HEK293 (cell line): ENCODE measurements around the gene RALY.

ENCODE experiments used
- CTCF ChIA-PET: fragments of 350-600 bp; formaldehyde crosslinking; extraction: SDS; loops from one replicate; lab custom pipeline; 2021; ENCODE audit warnings: antibody characterized with exemption; lab: Yijun Ruan, JAX
- POLR2A ChIA-PET: fragments of 300-600 bp; formaldehyde crosslinking; extraction: SDS; loops from one replicate; lab custom pipeline; 2020; ENCODE audit warnings: antibody characterized with exemption, inconsistent platforms; lab: Yijun Ruan, JAX
- H3K27ac ChIP-seq: fragments of 200-500 bp; sonication (Bioruptor generic); 2 replicates; pipeline ENCODE4 v1.5.1; 2014; ENCODE audit warnings: low read depth, low read length, control low read depth, inconsistent platforms; ENCODE audit errors: extremely low read depth
- H3K36me3 ChIP-seq, 2 experiments: fragments of 200-500 bp in 1 of 2; sonication (Bioruptor generic) in 1 of 2; 1 replicate in 1 of 2; 2 replicates in 1 of 2; pipeline ENCODE4 v1.5.1; 2014 to 2017; ENCODE audit warnings: inconsistent platforms in 2 of 2, low read length in 2 of 2; ENCODE audit not compliant: control insufficient read depth in 2 of 2, insufficient read depth in 1 of 2
- H3K4me1 ChIP-seq: fragments of 200-500 bp; sonication (Bioruptor generic); 2 replicates; pipeline ENCODE4 v1.5.1; 2014; ENCODE audit warnings: mild to moderate bottlenecking, low read length, inconsistent platforms; ENCODE audit not compliant: control insufficient read depth, insufficient read depth
- H3K4me3 ChIP-seq: 2 replicates; pipeline ENCODE4 v1.5.1; 2011; ENCODE audit warnings: low read depth, mild to moderate bottlenecking, control low read depth, low read length, moderate library complexity
- H3K9me3 ChIP-seq: fragments of 200-500 bp; sonication (Bioruptor generic); 2 replicates; pipeline ENCODE4 v1.5.1; 2014; ENCODE audit warnings: low read depth, low read length, inconsistent platforms; ENCODE audit not compliant: control insufficient read depth, insufficient read depth
- EGR2 ChIP-seq: fragments of 450-650 bp; formaldehyde crosslinking; IDR thresholded peaks from 2 replicates; pipeline ENCODE4 v1.5.1; 2016; ENCODE audit warnings: low read depth, missing biosample characterization, missing genetic modification characterization
- FEZF1 ChIP-seq: fragments of 450-650 bp; formaldehyde crosslinking; IDR thresholded peaks from 2 replicates; pipeline ENCODE4 v1.5.1; 2016; ENCODE audit warnings: missing biosample characterization, missing genetic modification characterization
- GLIS1 ChIP-seq: fragments of 450-650 bp; formaldehyde crosslinking; IDR thresholded peaks from 2 replicates; pipeline ENCODE4 v1.5.1; 2016; ENCODE audit warnings: missing biosample characterization, missing genetic modification characterization
- MYNN ChIP-seq: fragments of 450-650 bp; formaldehyde crosslinking; IDR thresholded peaks from 2 replicates; pipeline ENCODE4 v1.5.1; 2016; ENCODE audit warnings: missing biosample characterization, missing genetic modification characterization, borderline replicate concordance
- OSR2 ChIP-seq: fragments of 450-650 bp; formaldehyde crosslinking; IDR thresholded peaks from 2 replicates; pipeline ENCODE4 v1.5.1; 2016; ENCODE audit warnings: missing biosample characterization, missing genetic modification characterization
- SP2 ChIP-seq: fragments of 450-650 bp; formaldehyde crosslinking; IDR thresholded peaks from 2 replicates; pipeline ENCODE4 v1.5.1; 2016; ENCODE audit warnings: missing biosample characterization, missing genetic modification characterization
- ZEB2 ChIP-seq: fragments of 450-650 bp; formaldehyde crosslinking; IDR thresholded peaks from 2 replicates; pipeline ENCODE4 v1.5.1; 2016; ENCODE audit warnings: missing biosample characterization, missing genetic modification characterization
- ZNF175 ChIP-seq: fragments of 450-650 bp; formaldehyde crosslinking; IDR thresholded peaks from 2 replicates; pipeline ENCODE4 v1.5.1; 2016; ENCODE audit warnings: missing biosample characterization, missing genetic modification characterization
- ZNF18 ChIP-seq: fragments of 450-650 bp; formaldehyde crosslinking; IDR thresholded peaks from 2 replicates; pipeline ENCODE4 v1.5.1; 2016; ENCODE audit warnings: missing biosample characterization, missing genetic modification characterization
- ZNF23 ChIP-seq: fragments of 450-650 bp; formaldehyde crosslinking; IDR thresholded peaks from 2 replicates; pipeline ENCODE4 v1.5.1; 2016; ENCODE audit warnings: missing biosample characterization, missing genetic modification characterization, borderline replicate concordance
- ZNF239 ChIP-seq: fragments of 450-650 bp; formaldehyde crosslinking; IDR thresholded peaks from 2 replicates; pipeline ENCODE4 v1.5.1; 2016; ENCODE audit warnings: missing biosample characterization, missing genetic modification characterization
- ZNF274 ChIP-seq, 2 experiments: fragments of 200-500 bp in 1 of 2; fragments of 450-650 bp in 1 of 2; sonication (Bioruptor generic) in 1 of 2; formaldehyde crosslinking in 1 of 2; IDR thresholded peaks; 2 replicates each; pipeline versions ENCODE4 v1.5.1 to v1.6.1; 2014 to 2016; ENCODE audit warnings: borderline replicate concordance in 1 of 2, inconsistent platforms in 1 of 2, low read length in 1 of 2, missing biosample characterization in 1 of 2, missing genetic modification characterization in 1 of 2
- ZNF311 ChIP-seq: fragments of 450-650 bp; formaldehyde crosslinking; IDR thresholded peaks from 2 replicates; pipeline ENCODE4 v1.5.1; 2017; ENCODE audit warnings: missing biosample characterization, missing genetic modification characterization, borderline replicate concordance
- ZNF366 ChIP-seq: fragments of 450-650 bp; formaldehyde crosslinking; conservative IDR thresholded peaks from 2 replicates; pipeline ENCODE4 v1.5.1; 2016; ENCODE audit warnings: missing biosample characterization, missing genetic modification characterization
- ZNF404 ChIP-seq: fragments of 450-650 bp; formaldehyde crosslinking; IDR thresholded peaks from 2 replicates; pipeline ENCODE4 v1.5.1; 2017; ENCODE audit warnings: missing biosample characterization, missing genetic modification characterization
- ZNF48 ChIP-seq: fragments of 450-650 bp; formaldehyde crosslinking; IDR thresholded peaks from 2 replicates; pipeline ENCODE4 v1.5.1; 2016; ENCODE audit warnings: missing biosample characterization, missing genetic modification characterization
- ZNF530 ChIP-seq: fragments of 450-650 bp; formaldehyde crosslinking; IDR thresholded peaks from 2 replicates; pipeline ENCODE4 v1.5.1; 2016; ENCODE audit warnings: low read depth, missing biosample characterization, missing genetic modification characterization
- ZNF558 ChIP-seq: fragments of 450-650 bp; formaldehyde crosslinking; IDR thresholded peaks from 2 replicates; pipeline ENCODE4 v1.5.1; 2016; ENCODE audit warnings: missing biosample characterization, missing genetic modification characterization
- ZNF571 ChIP-seq: fragments of 450-650 bp; formaldehyde crosslinking; IDR thresholded peaks from 2 replicates; pipeline ENCODE4 v1.5.0; 2017; ENCODE audit warnings: missing biosample characterization, missing genetic modification characterization
- ZNF596 ChIP-seq: fragments of 450-650 bp; IDR thresholded peaks from 2 replicates; pipeline ENCODE4 v1.5.0; 2018; ENCODE audit warnings: missing biosample characterization, mild to moderate bottlenecking, missing genetic modification characterization, moderate library complexity
- ZNF610 ChIP-seq: fragments of 450-650 bp; formaldehyde crosslinking; IDR thresholded peaks from 2 replicates; pipeline ENCODE4 v1.5.1; 2016; ENCODE audit warnings: missing biosample characterization, missing genetic modification characterization, borderline replicate concordance
- ZNF621 ChIP-seq: fragments of 450-650 bp; formaldehyde crosslinking; IDR thresholded peaks from 2 replicates; pipeline ENCODE4 v1.5.1; 2017; ENCODE audit warnings: missing biosample characterization, missing genetic modification characterization
- ZNF658 ChIP-seq: fragments of 450-650 bp; formaldehyde crosslinking; IDR thresholded peaks from 2 replicates; pipeline ENCODE4; 2016; ENCODE audit warnings: missing biosample characterization, missing genetic modification characterization
- TF ChIP-seq, protein P1 (sequence below): fragments of 450-650 bp; formaldehyde crosslinking; IDR thresholded peaks from 2 replicates; pipeline ENCODE4 v1.5.1; 2016; ENCODE audit warnings: missing biosample characterization, missing genetic modification characterization
- TF ChIP-seq, protein P2 (sequence below): fragments of 450-650 bp; formaldehyde crosslinking; optimal IDR thresholded peaks from 2 replicates; pipeline ENCODE3; 2016; ENCODE audit warnings: missing biosample characterization, mild to moderate bottlenecking, missing genetic modification characterization

The RALY gene

DNA sequence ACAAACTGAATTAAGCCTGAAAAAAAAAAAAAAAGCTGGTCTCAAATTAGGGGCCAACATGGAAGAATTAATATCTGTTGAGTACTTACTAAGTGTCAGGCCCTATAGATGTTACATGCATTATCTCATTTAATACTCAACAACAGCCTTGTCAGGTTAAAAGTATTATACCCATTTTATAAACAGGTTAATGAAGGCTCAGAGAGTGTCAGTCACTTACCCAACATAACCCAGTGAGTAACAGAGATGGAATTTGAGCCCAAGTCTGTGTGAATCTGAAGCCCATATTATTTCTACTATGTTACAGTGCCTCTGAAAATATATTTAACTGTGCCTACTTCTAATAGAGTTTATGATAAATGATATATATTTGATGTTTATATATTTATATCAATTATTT is 129.6 kb downstream of the RALY start:
- Histone ChIP-seq H3K4me1 (no peaks in the 10 kb centered on the region), H3K9me3 (no peaks in the 10 kb centered on the region), H3K4me3 (no peak overlapping the region), H3K36me3 (no peaks in the 10 kb centered on the region), H3K27ac (no peak overlapping the region)
- ChIA-PET CTCF (interaction anchor here (0.7 to 1.3 kb wide), 3 partner anchors 11 to 487 kb away, joined by 3 to 5 read pairs (median 4); partner anchors contain the start of gene EIF2S2), POLR2A (interaction anchor here (1.2 kb wide), 1 partner anchor 11 kb away, joined by 4 read pairs; the partner anchor contains the start of gene EIF2S2)
- TF ChIP-seq GLIS1 (tag by site-specific recombination) (no peak), EGR2 (tag by site-specific recombination) (no peak), ZNF23 (tag by site-specific recombination) (no peak), OSR2 (no peak), ZNF18 (no peak), ZNF558 (tag by site-specific recombination) (no peak), MYNN (tag by site-specific recombination) (no peak), ZNF530 (tag by site-specific recombination) (no peak), FEZF1 (tag by site-specific recombination) (no peak), ZNF175 (tag by site-specific recombination) (no peak), ZNF658 (tag by site-specific recombination) (no peak)
- TF ChIP-seq, protein P1, sequence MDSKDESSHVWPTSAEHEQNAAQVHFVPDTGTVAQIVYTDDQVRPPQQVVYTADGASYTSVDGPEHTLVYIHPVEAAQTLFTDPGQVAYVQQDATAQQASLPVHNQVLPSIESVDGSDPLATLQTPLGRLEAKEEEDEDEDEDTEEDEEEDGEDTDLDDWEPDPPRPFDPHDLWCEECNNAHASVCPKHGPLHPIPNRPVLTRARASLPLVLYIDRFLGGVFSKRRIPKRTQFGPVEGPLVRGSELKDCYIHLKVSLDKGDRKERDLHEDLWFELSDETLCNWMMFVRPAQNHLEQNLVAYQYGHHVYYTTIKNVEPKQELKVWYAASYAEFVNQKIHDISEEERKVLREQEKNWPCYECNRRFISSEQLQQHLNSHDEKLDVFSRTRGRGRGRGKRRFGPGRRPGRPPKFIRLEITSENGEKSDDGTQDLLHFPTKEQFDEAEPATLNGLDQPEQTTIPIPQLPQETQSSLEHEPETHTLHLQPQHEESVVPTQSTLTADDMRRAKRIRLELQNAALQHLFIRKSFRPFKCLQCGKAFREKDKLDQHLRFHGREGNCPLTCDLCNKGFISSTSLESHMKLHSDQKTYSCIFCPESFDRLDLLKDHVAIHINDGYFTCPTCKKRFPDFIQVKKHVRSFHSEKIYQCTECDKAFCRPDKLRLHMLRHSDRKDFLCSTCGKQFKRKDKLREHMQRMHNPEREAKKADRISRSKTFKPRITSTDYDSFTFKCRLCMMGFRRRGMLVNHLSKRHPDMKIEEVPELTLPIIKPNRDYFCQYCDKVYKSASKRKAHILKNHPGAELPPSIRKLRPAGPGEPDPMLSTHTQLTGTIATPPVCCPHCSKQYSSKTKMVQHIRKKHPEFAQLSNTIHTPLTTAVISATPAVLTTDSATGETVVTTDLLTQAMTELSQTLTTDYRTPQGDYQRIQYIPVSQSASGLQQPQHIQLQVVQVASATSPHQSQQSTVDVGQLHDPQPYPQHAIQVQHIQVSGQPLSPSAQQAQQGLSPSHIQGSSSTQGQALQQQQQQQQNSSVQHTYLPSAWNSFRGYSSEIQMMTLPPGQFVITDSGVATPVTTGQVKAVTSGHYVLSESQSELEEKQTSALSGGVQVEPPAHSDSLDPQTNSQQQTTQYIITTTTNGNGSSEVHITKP, result no peak

GRCh38 chr20:34124469-34125249 is 130.9 kb downstream of the RALY start:
- H3K4me3 ChIP-seq, result no peak overlapping the region
- ChIA-PET CTCF (interaction anchor here (0.6 to 1.0 kb wide), 3 partner anchors 55 to 333 kb away, joined by 3 to 4 read pairs (median 3); no protein-coding TSS in a partner anchor), POLR2A (interaction anchor here (0.6 to 0.7 kb wide), 2 partner anchors 11 to 79 kb away, joined by 3 to 5 read pairs; no protein-coding TSS in a partner anchor)
- H3K36me3 ChIP-seq, result no peaks in the 10 kb centered on the region
- H3K4me1 ChIP-seq, result no peaks in the 10 kb centered on the region
- no peaks in the 10 kb centered on the region for H3K9me3 ChIP-seq
- H3K27ac ChIP-seq, result no peak overlapping the region
- no peak for TF ChIP-seq ZNF48 (tag by site-specific recombination)
- TF ChIP-seq ZNF596 (tag by site-specific recombination), result no peak
- no peak for TF ChIP-seq ZNF274 (IDR thresholded peaks at IDR 0.05; ENCODE audit: low read length)
- TF ChIP-seq ZNF274 (tag by site-specific recombination; IDR thresholded peaks at IDR 0.05; ENCODE audit: borderline replicate concordance), result no peak
- no peak for TF ChIP-seq SP2 (tag by site-specific recombination)
- no peak for TF ChIP-seq ZNF571 (tag by site-specific recombination)
- TF ChIP-seq ZNF404 (tag by site-specific recombination), result no peak
- TF ChIP-seq ZNF239, result no peak
- no peak for TF ChIP-seq ZNF610 (tag by site-specific recombination)
- no peak for TF ChIP-seq ZNF366
- TF ChIP-seq, protein P2, sequence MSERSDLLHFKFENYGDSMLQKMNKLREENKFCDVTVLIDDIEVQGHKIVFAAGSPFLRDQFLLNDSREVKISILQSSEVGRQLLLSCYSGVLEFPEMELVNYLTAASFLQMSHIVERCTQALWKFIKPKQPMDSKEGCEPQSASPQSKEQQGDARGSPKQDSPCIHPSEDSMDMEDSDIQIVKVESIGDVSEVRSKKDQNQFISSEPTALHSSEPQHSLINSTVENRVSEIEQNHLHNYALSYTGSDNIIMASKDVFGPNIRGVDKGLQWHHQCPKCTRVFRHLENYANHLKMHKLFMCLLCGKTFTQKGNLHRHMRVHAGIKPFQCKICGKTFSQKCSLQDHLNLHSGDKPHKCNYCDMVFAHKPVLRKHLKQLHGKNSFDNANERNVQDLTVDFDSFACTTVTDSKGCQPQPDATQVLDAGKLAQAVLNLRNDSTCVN, result no peak
- TF ChIP-seq ZEB2 (tag by site-specific recombination), result no peak
- no peak for TF ChIP-seq ZNF311 (tag by site-specific recombination)
- TF ChIP-seq ZNF621, result no peak
